HCT116 (cell line): ENCODE measurements around the gene ZNF180.

Source experiments
- CTCF ChIP-seq, 3 experiments: fragments of 200-600 bp in 1 of 3; sonication (generic) in 1 of 3; IDR thresholded peaks in 2 of 3; conservative IDR thresholded peaks in 1 of 3; 2 replicates each; pipeline ENCODE4 v1.5.1; 2012 to 2017; ENCODE audit warnings: low read depth in 2 of 3, low read length in 2 of 3, antibody characterized with exemption in 1 of 3, borderline replicate concordance in 1 of 3, control low read depth in 1 of 3, mild to moderate bottlenecking in 1 of 3, mixed read lengths in 1 of 3, mixed run types in 1 of 3, moderate library complexity in 1 of 3; ENCODE audit not compliant: insufficient read depth in 1 of 3
- EZH2 ChIP-seq: fragments of 200-600 bp; sonication (generic); IDR thresholded peaks from 2 replicates; pipeline ENCODE4 v1.6.1; 2017; ENCODE audit warnings: antibody characterized with exemption, mixed run types
- EZH2phosphoT487 ChIP-seq: fragments of 200-600 bp; IDR thresholded peaks from 2 replicates; pipeline ENCODE4 v1.6.1; 2018; ENCODE audit warnings: antibody characterized with exemption, borderline replicate concordance
- JUND ChIP-seq: IDR thresholded peaks from 2 replicates; pipeline ENCODE4 v1.6.1; 2012
- POLR2A ChIP-seq: IDR thresholded peaks from 2 replicates; pipeline ENCODE4 v1.7.0; 2011; ENCODE audit warnings: borderline replicate concordance; ENCODE audit not compliant: insufficient read depth, insufficient read length; ENCODE audit errors: extremely low read depth
- POLR2AphosphoS5 ChIP-seq: IDR thresholded peaks from 2 replicates; pipeline ENCODE4 v1.6.1; 2011; ENCODE audit warnings: mild to moderate bottlenecking, low read depth, low read length, moderate library complexity
- RAD21 ChIP-seq: IDR thresholded peaks from 2 replicates; pipeline ENCODE4 v1.6.1; 2012; ENCODE audit warnings: low read depth, mild to moderate bottlenecking
- SP1 ChIP-seq: IDR thresholded peaks from 2 replicates; pipeline ENCODE4 v1.6.1; 2012; ENCODE audit warnings: low read depth
- TCF7L2 ChIP-seq: IDR thresholded peaks from 2 replicates; pipeline ENCODE4 v1.7.0; 2011; ENCODE audit warnings: borderline replicate concordance, inconsistent platforms; ENCODE audit not compliant: insufficient read depth, insufficient read length; ENCODE audit errors: extremely low read depth
- ZBTB33 ChIP-seq: IDR thresholded peaks from 2 replicates; pipeline ENCODE4 v1.6.1; 2011; ENCODE audit warnings: mild to moderate bottlenecking, low read length, moderate library complexity; ENCODE audit not compliant: insufficient replicate concordance; ENCODE audit errors: extremely low read depth
- ZFX ChIP-seq: fragments of 450-650 bp; IDR thresholded peaks from 2 replicates; pipeline ENCODE4 v1.6.1; 2017
- ZNF274 ChIP-seq: fragments of 200-500 bp; sonication (Bioruptor generic); IDR thresholded peaks from 2 replicates; pipeline ENCODE4 v1.6.1; 2014; ENCODE audit warnings: mild to moderate bottlenecking, low read depth, low read length, inconsistent platforms

GRCh38 chr19:44530777-44531176, 30.5 kb upstream of the ZNF180 start:
- TF ChIP-seq ZNF274 (no peak), POLR2AphosphoS5 (no peak), CTCF (IDR thresholded peaks at IDR 0.05 in 2 of 3, conservative IDR thresholded peaks at IDR 0.05 in 1 of 3; ENCODE audit: borderline replicate concordance in 1 of 3, insufficient read depth in 1 of 3, low read depth in 2 of 3, low read length in 2 of 3) (no peak), ZBTB33 (no peak), POLR2A (no peak), TCF7L2 (no peak), EZH2phosphoT487 (no peak), SP1 (no peak), EZH2 (no peak), RAD21 (no peak), ZFX (no peak), JUND (no peak)
